Tibial nerve (tissue), 4 donors: ENCODE measurements around the gene RSL1D1. TPM values are rescaled to one million over a fixed set of nuclear protein-coding genes. Genes with fewer than 3 reads are reported as not detected.
A peak's percentile ranks its signal among the peaks of the same experiment; 100 is the strongest.

Experiments
- DNase-seq, 2 donors: peaks; one replicate each; pipeline ENCODE4 v3.0.0-alpha.2; 2019; ENCODE audit warnings: low spot score in 2 of 2
- H3K27ac ChIP-seq, 4 donors: fragments of 200-600 bp; sonication (generic) in 3 of 4; one replicate each; pipeline ENCODE4 v1.5.1; 2017 to 2019; ENCODE audit warnings: mild to moderate bottlenecking in 1 of 4
- H3K27me3 ChIP-seq, 2 donors: fragments of 200-600 bp; sonication (generic) in 1 of 2; one replicate each; pipeline versions ENCODE4 v1.5.1 to v1.6.0; 2017 to 2019
- H3K36me3 ChIP-seq, 3 donors: fragments of 200-600 bp; sonication (generic); one replicate each; pipeline ENCODE4 v1.5.1; 2018 to 2019
- H3K4me1 ChIP-seq, 4 donors: fragments of 200-600 bp; sonication (generic) in 3 of 4; one replicate each; pipeline ENCODE4 v1.5.1; 2017 to 2019
- H3K4me3 ChIP-seq, 4 donors: fragments of 200-600 bp; sonication (generic) in 3 of 4; one replicate each; pipeline ENCODE4 v1.5.1; 2017 to 2019; ENCODE audit warnings: mild to moderate bottlenecking in 1 of 4, moderate library complexity in 1 of 4
- H3K9me3 ChIP-seq, 4 donors: fragments of 200-600 bp; sonication (generic) in 3 of 4; one replicate each; pipeline ENCODE4 v1.5.1; 2017 to 2019
- EP300 ChIP-seq, 2 donors: sonication (generic); formaldehyde crosslinking; IDR thresholded peaks; one replicate each; pipeline ENCODE4 v1.6.1; 2017; ENCODE audit warnings: antibody characterized with exemption in 2 of 2, mild to moderate bottlenecking in 1 of 2
- POLR2A ChIP-seq, 2 donors: fragments of 450-650 bp; IDR thresholded peaks; one replicate each; pipeline ENCODE4 v1.6.1; 2017; ENCODE audit warnings: antibody characterized with exemption in 2 of 2, mild to moderate bottlenecking in 2 of 2, moderate library complexity in 2 of 2
- WGBS, 2 donors: methylation state at CpG; one replicate each; pipeline ENCODE4 v1.1.5; 2018; 5-methylcytosine and 5-hydroxymethylcytosine counted together
- total RNA-seq, 4 donors: library from RNA; depleted of rRNA; stranded (reverse); fragments of >200 nt; gene quantifications; one replicate each; pipeline ENCODE4 v1.1.0, GENCODE V29; 2016
- TF ChIP-seq, protein P1 (sequence below), 5 experiments: fragments of 200-600 bp in 3 of 5; fragments of 450-650 bp in 2 of 5; sonication (generic) in 3 of 5; IDR thresholded peaks; one replicate each; pipeline ENCODE4 v1.5.1; 2016 to 2019; ENCODE audit warnings: antibody characterized with exemption in 5 of 5, mild to moderate bottlenecking in 3 of 5, moderate library complexity in 2 of 5

The RSL1D1 gene
- total RNA-seq, 4 donors from 2014 or later = 67.3 to 107 (median 103) TPM

DNA sequence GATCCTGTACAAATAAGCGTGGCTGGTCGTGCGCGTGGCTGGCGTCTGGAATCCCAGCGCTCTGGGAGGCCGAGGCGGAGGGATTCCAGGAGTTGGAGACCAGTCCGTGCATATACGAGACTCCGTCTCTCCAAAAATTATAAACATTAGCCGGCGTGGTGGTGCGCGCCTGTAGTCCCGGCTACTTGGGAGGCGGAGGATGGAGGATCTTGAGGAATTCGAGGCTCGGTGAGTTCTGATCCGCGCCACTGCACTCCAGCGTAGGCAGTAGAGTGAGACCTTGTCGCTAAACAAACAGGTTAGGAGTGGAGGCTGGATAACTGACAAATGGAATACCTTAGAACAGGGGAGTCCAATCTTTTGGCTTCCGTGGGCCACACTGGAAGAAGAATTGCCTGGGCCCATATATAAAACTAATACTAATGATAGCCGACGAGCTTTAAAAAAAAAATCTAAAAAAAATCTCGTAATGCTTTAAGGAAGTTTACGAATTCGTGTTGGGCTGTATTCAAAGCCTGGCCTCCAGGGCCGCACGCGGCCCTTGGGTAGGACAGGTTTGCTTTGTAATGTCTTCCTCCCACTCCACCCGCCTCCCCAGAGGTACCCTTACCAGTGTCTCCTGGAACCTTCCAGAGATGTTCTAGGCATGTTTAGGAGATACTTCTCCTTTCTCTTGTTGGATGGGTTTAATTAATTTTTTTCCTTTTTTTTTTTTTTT lies 909 bp upstream of the RSL1D1 start:
- H3K27ac ChIP-seq = peak overlapping the region in 3 of 4 donors; percentile 85 to 95 (median 90)
- H3K9me3 ChIP-seq = no peaks in the 10 kb centered on the region
- TF ChIP-seq POLR2A (IDR thresholded peaks at IDR 0.05) = no peak
- no peak for TF ChIP-seq EP300 (IDR thresholded peaks at IDR 0.05)
- TF ChIP-seq, protein P1, sequence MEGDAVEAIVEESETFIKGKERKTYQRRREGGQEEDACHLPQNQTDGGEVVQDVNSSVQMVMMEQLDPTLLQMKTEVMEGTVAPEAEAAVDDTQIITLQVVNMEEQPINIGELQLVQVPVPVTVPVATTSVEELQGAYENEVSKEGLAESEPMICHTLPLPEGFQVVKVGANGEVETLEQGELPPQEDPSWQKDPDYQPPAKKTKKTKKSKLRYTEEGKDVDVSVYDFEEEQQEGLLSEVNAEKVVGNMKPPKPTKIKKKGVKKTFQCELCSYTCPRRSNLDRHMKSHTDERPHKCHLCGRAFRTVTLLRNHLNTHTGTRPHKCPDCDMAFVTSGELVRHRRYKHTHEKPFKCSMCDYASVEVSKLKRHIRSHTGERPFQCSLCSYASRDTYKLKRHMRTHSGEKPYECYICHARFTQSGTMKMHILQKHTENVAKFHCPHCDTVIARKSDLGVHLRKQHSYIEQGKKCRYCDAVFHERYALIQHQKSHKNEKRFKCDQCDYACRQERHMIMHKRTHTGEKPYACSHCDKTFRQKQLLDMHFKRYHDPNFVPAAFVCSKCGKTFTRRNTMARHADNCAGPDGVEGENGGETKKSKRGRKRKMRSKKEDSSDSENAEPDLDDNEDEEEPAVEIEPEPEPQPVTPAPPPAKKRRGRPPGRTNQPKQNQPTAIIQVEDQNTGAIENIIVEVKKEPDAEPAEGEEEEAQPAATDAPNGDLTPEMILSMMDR (IDR thresholded peaks at IDR 0.05) = no peak
- 54 to 59% methylated on average over 29 to 33 of the region's 33 CpGs for WGBS, 2 donors
- no peak for DNase-seq
- H3K4me3 ChIP-seq = peak overlapping the region; percentile 72 to 99 (median 86)
- H3K4me1 ChIP-seq = peaks cover 0 to 49% (median 20%) of the 10 kb centered on the region in 4 donors
- peaks cover 0 to 25% (median under 1%) of the 10 kb centered on the region in 3 donors for H3K36me3 ChIP-seq
- H3K27me3 ChIP-seq = no peaks in the 10 kb centered on the region

DNA sequence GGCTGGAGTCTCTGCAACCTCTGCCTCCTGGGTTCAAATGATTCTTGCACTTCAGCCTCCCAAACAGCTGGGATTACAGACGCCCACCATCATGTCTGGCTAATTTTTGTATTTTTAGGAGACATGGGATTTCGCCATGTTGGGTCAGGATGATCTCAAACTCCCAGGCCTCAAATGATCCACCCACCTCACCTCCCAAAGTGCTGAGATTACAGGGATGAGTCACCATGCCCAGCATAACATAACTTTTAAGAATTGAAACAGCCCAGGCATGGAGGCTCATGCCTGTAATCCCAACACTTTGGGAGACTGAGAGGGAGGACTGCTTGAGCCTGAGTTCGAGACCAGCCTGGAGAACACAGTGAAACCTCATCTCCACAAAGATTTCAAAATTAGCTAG lies 2.5 kb downstream of the RSL1D1 start:
- whole genome bisulfite sequencing, 2 donors = 91 to 93% methylated on average over 3 of the region's 3 CpGs
- TF ChIP-seq, protein P1 (IDR thresholded peaks at IDR 0.05) = no peak
- TF ChIP-seq POLR2A (IDR thresholded peaks at IDR 0.05) = no peak
- no peak for TF ChIP-seq EP300 (IDR thresholded peaks at IDR 0.05)
- DNase-seq = no peak
- no peaks in the 10 kb centered on the region for H3K9me3 ChIP-seq
- H3K36me3 ChIP-seq = peaks cover 4 to 56% (median 32%) of the 10 kb centered on the region in 3 donors
- H3K4me3 ChIP-seq = no peak overlapping the region
- peaks cover 0 to 46% (median 16%) of the 10 kb centered on the region in 4 donors for H3K4me1 ChIP-seq
- H3K27ac ChIP-seq = no peak overlapping the region
- H3K27me3 ChIP-seq = no peaks in the 10 kb centered on the region

DNA sequence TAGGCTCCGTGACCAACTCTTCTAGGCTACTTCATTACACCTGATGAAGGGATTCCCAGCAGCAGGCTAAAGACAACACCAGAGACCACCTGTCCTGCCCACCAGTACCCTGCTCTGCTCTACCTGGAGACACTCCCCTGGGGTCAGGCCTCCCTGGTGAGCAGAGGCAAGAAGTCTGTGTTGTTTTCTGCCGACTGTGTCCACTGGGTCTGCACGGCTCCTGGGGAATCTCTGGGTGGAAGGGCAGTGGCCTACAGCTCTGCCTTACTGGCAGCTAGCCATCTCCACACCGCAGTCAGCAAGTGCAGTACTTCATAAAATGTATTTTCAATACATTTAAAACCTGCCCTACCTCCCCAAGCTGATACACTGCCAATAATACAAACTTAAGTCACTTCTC lies 6.8 kb downstream of the RSL1D1 start:
- TF ChIP-seq, protein P1 (IDR thresholded peaks at IDR 0.05) = no peak
- no peak for TF ChIP-seq EP300 (IDR thresholded peaks at IDR 0.05)
- H3K27me3 ChIP-seq = no peaks in the 10 kb centered on the region
- 71 to 77% methylated on average over 4 of the region's 4 CpGs for WGBS, 2 donors
- H3K27ac ChIP-seq = no peak overlapping the region
- no peaks in the 10 kb centered on the region for H3K9me3 ChIP-seq
- peaks cover 4 to 100% (median 58%) of the 10 kb centered on the region in 3 donors for H3K36me3 ChIP-seq
- no peak overlapping the region for H3K4me3 ChIP-seq
- peaks cover 0 to 23% (median 0%) of the 10 kb centered on the region in 4 donors for H3K4me1 ChIP-seq
- DNase-seq = no peak

DNA sequence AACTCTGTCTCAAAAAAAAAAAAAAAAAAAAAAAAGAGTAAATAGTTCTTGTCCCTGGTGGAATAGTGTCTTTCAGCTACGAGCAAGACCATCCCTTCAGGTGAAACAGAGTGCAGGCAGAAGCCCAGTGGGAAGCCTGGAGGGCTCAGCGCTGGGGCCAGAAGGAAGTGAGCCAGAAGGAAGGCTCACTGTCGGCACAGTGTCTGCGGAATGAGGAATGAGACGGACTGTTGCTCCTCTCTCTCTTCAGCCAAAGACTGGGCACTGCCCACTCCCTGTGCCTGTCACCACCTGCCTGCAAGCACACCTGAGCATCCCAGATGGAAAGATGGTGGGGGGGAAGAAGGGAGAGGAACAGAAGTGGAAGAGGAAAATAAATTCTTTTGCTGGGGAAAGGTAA lies 7.5 kb downstream of the RSL1D1 start:
- peaks cover 4 to 100% (median 60%) of the 10 kb centered on the region in 3 donors for H3K36me3 ChIP-seq
- no peak for DNase-seq
- 86 to 93% methylated on average over 5 of the region's 5 CpGs for WGBS, 2 donors

DNA sequence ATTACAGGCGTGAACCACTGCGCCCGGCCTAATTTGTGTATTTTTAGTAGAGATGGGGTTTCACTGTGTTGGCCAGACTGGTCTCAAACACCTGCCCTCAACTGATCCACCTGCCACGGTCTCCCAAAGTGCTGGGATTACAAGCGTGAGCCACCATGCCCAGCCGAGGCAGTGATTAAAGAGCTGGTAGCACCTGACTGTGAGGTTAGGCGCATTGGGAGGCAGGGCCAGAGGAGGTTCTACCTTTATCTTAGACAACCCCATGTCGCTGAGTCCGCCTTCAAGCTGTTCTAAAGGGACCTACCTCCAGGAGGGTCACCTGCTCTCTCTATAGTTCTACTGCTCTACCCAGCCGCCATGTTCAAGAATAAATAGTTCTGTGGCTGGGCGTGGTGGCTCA lies 8.1 kb downstream of the RSL1D1 start:
- Histone ChIP-seq H3K36me3 (peaks cover 4 to 100% (median 64%) of the 10 kb centered on the region in 3 donors), H3K4me3 (no peak overlapping the region), H3K27ac (no peak overlapping the region), H3K9me3 (no peaks in the 10 kb centered on the region), H3K4me1 (peaks cover 0 to 10% (median 0%) of the 10 kb centered on the region in 4 donors), H3K27me3 (no peaks in the 10 kb centered on the region)
- DNase-seq = no peak
- 94 to 95% methylated on average over 11 of the region's 11 CpGs for WGBS, 2 donors
- TF ChIP-seq POLR2A (IDR thresholded peaks at IDR 0.05) = no peak
- TF ChIP-seq, protein P1 (IDR thresholded peaks at IDR 0.05) = no peak
- TF ChIP-seq EP300 (IDR thresholded peaks at IDR 0.05) = no peak

More for the DNA sequence above, 7.5 kb downstream of the RSL1D1 start:
- H3K27ac ChIP-seq = no peak overlapping the region
- no peaks in the 10 kb centered on the region for H3K27me3 ChIP-seq
- H3K4me3 ChIP-seq = no peak overlapping the region
- no peaks in the 10 kb centered on the region for H3K9me3 ChIP-seq
- peaks cover 0 to 17% (median 0%) of the 10 kb centered on the region in 4 donors for H3K4me1 ChIP-seq
- no peak for TF ChIP-seq POLR2A (IDR thresholded peaks at IDR 0.05)
- no peak for TF ChIP-seq EP300 (IDR thresholded peaks at IDR 0.05)
- TF ChIP-seq, protein P1 (IDR thresholded peaks at IDR 0.05) = no peak
